GM19351 (cell line): ENCODE data around the gene PITPNB.

ENCODE experiments used
- ATAC-seq: cut with Tn5 transposase; IDR thresholded peaks from one replicate; pipeline ENCODE4 v1.9.1; 2021; ENCODE audit warnings: mild to moderate bottlenecking, moderate library complexity; ENCODE audit not compliant: unreplicated experiment

The PITPNB gene

DNA sequence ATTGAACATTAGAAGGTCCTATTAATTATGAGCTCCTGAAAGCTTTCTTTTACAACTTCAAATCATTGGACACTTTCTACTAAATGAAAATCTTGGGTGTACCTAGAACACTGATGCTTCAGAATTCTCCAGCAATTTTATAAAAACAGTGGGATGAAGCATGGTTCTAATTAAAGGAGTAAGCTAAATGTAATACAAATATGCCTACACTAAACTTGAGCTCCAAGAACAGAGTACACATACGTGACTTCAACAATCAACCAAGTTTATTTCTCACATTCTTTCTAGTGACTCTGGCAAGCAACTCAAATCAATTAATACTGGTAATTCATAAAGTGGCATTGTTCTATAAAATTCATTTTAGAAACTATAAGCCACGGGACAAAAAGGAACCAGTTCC is 55.5 kb downstream of the PITPNB start:
- no peak for ATAC-seq

GRCh38 chr22:27863001-27863400 is 56.1 kb downstream of the PITPNB start:
- ATAC-seq: no peak

- no peak for ATAC-seq
Observed at GRCh38 chr22:27859336-27859735, 59.7 kb downstream of the PITPNB start.

DNA sequence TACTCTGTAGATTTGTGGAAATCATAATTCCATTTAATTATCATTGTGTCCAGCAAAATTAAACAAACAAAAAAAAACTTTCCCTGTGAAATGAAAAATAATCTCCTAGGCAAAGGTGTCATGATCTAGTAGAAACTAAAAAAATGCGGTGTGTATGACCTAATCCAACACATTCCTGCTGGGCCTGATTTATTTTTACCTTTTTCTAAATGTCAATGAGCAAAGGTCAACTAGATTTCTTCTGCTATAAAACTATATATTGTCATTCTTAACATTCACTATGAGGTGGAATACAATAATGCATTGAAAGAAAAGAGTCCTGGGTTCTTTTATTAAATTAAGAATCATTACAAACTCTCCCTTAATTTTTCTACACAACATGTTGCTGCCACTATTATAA is 60.4 kb downstream of the PITPNB start:
- no peak for ATAC-seq

- no peak for ATAC-seq
Observed at GRCh38 chr22:27857443-27857842, 61.6 kb downstream of the PITPNB start.

DNA sequence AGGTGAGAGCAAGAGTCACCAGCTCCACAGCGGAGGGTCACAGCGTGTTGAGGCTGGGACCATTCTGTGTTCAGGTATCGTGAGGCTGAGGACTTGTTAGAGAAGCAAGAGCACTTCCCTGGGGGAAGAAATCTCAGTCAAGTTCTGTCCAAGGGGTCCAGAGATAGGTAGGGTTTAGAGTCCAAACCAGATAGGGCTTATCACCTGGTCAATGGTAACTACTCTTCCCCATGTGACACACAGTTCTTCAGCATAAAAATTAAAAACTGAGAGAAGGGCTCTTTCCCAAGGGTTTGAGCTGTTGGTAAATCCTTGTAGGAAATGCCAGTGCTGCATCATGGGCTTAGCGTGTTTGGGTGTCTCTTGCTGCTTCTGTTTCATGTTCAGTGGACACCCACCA is 62.7 kb downstream of the PITPNB start:
- ATAC-seq: no peak

GRCh38 chr22:27853424-27853823 is 65.6 kb downstream of the PITPNB start:
- ATAC-seq: no peak

DNA sequence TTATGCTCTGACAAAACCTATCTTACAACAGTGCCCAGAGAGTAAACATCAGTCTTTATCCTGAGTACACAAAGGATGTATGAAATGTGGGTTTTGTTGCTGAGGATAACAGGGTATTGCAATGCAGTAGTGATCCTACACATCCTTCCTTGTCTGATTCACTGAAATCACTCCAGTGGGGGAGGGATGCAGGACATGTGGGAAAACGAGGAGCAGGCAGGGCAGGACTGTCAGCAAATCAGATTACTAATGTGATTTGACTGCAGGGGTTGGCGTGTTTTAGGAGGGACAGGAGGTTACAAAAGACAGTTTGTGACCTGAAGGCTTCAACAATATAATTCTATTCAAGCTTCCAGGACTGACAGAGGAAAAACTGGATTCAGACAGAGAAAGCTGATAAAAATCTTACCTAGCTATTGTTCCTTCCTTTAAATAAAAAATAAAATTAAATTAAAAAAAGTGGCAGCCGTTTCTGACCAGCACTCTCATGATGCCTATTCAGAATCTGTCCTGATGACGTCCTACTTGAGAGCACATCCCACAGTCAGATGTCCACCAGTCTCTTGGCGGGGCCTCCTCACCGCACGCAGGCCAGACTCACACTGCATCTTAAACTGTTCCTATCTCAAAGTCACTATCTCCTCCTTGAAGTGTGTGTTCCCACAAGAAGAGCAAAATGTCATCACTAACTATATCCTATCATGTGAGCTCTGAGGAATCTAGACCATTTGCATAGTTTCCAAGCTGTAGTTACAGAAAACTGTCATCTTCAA is 66.9 kb downstream of the PITPNB start:
- no peak for ATAC-seq

GRCh38 chr22:27850000-27850521 is 69.0 kb downstream of the PITPNB start:
- no peak for ATAC-seq

DNA sequence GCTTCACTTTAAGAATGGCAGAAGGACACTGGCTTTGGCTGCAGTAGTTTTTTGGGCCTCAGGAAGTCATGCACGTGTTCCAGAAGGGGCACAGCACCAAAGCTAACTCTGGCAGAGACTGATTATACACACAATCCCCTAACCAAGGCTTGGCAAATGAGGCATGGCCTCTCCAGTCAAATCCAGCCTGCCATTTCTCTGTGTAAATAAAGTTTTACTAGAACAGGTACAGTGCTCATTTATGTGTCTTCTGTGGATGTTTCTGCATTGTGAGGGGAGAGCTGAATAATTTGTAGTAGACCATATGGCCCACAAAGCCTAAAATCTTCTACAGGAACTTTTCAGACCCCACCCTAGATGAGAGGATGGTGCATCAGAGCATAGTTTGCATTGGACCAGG is 71.1 kb downstream of the PITPNB start:
- no peak for ATAC-seq

DNA sequence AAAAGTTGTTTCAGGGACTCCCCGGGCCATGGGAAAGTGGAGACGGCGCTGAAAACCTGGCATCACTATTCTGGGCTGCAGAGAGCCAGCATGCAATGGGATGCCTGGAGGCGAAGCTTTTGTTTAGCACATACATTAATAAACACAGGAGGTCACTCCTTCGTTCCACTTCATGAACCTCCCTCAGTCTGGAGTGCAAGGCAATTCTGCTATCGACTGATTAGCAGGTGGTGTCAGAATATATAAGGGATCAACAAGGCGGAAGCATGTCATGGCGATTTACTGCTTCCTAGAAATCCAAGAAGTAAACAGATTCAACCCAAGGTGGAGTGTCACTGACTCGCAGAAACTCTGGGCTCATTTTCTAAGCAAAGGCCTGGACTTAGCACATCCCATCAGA is 72.1 kb downstream of the PITPNB start:
- ATAC-seq: no peak

- no peak for ATAC-seq
Observed at GRCh38 chr22:27846248-27846757, 72.8 kb downstream of the PITPNB start.

DNA sequence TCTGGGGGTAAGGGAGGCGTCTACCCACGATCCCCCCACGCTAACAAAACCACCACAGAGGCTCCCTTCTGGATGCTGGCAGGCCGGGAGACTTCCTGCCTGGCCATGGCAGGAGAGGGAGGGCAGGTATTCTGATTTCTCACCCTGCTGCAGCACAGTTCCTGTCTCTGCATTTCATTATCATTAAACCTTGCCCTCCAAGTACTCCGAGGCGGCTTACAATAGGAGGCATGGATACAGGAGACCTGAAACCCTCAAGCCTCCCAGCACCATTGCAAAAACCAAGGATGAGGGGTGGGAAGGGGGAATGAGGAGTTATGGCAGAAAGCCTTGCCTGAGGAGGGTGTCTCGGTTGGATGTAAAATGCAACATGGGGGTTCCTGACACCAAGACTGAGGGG is 73.4 kb downstream of the PITPNB start:
- ATAC-seq: no peak

GRCh38 chr22:27844656-27845591 is 74.1 kb downstream of the PITPNB start:
- no peak for ATAC-seq

GRCh38 chr22:27844256-27844655 is 74.8 kb downstream of the PITPNB start:
- no peak for ATAC-seq

GRCh38 chr22:27843441-27843840 is 75.6 kb downstream of the PITPNB start:
- no peak for ATAC-seq

- no peak for ATAC-seq
Observed at GRCh38 chr22:27842669-27843431, 76.2 kb downstream of the PITPNB start.

DNA sequence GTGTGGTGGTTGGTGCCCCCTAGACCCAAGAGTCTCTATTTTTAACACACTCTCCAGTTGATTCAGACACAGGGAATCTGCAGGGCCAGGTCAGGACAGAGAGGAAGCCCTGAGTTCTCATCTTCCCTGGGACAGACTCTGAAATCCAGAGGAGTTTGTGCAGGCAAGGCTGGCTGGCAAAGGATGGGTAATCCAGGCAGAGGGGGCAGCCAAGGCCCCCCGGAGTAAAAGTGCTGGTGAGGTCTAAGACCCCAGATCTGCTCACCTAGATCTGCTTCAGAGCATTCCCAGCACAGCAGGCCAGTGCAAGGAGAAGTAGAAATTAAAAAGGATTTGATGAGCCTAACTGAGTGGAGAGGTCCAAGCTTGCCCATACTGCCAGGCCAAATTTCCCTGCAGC is 76.9 kb downstream of the PITPNB start:
- ATAC-seq: no peak

GRCh38 chr22:27840436-27840835 is 78.6 kb downstream of the PITPNB start:
- no peak for ATAC-seq

GRCh38 chr22:27839057-27839660 is 79.9 kb downstream of the PITPNB start:
- no peak for ATAC-seq
